CD8-positive, alpha-beta memory T cell (primary cell): Measurements from ENCODE around the gene AFAP1. TPM values are rescaled to one million over a fixed set of nuclear protein-coding genes. Genes with fewer than 3 reads are reported as not detected.
A peak's percentile ranks its signal among the peaks of the same experiment; 100 is the strongest.

ENCODE experiments used
- CTCF ChIA-PET: fragments of 350-600 bp; sonication (Branson Sonifier 250); formaldehyde crosslinking; loops from one replicate; lab custom pipeline; 2021; ENCODE audit warnings: antibody characterized with exemption; lab: Charles Lee
- POLR2A ChIA-PET: fragments of 350-600 bp; sonication (Branson Sonifier 250); formaldehyde crosslinking; loops from one replicate; lab custom pipeline; 2021; ENCODE audit warnings: antibody characterized with exemption; lab: Charles Lee
- DNase-seq, 5 donors: peaks; one replicate each; pipeline versions ENCODE4 v3.0.0 to v3.0.0-alpha.2; 2020 to 2022; ENCODE audit warnings: mixed read lengths in 1 of 5
- H3K27ac ChIP-seq: one replicate; pipeline ENCODE4 v1.7.0; 2013; ENCODE audit warnings: low read depth, mild to moderate bottlenecking, low read length, moderate library complexity
- H3K27me3 ChIP-seq: 2 replicates; pipeline ENCODE4 v1.7.0; 2013; ENCODE audit warnings: low read length, mild to moderate bottlenecking; ENCODE audit not compliant: insufficient read depth, poor library complexity, severe bottlenecking
- H3K36me3 ChIP-seq: 2 replicates; pipeline ENCODE4 v1.7.0; 2013; ENCODE audit warnings: mild to moderate bottlenecking, low read length, moderate library complexity; ENCODE audit not compliant: insufficient read depth
- H3K4me1 ChIP-seq: 2 replicates; pipeline ENCODE4 v1.7.0; 2013; ENCODE audit warnings: mild to moderate bottlenecking, low read length, moderate library complexity; ENCODE audit not compliant: insufficient read depth
- H3K4me3 ChIP-seq: 2 replicates; pipeline ENCODE4 v1.7.0; 2013; ENCODE audit warnings: mild to moderate bottlenecking, low read length
- H3K9me3 ChIP-seq: 2 replicates; pipeline ENCODE4 v1.7.0; 2013; ENCODE audit warnings: mild to moderate bottlenecking, low read length
- H3K27ac Mint-ChIP-seq, 8 donors: one replicate each; pipeline ENCODE4 v1.8.0; 2020 to 2021; ENCODE audit warnings: mixed read lengths in 8 of 8, mild to moderate bottlenecking in 6 of 8, inconsistent platforms in 3 of 8, moderate library complexity in 3 of 8
- H3K27me3 Mint-ChIP-seq, 2 donors: one replicate each; pipeline ENCODE4 v1.8.0; 2020 to 2021; ENCODE audit warnings: mixed read lengths in 2 of 2, mild to moderate bottlenecking in 1 of 2, moderate library complexity in 1 of 2
- H3K36me3 Mint-ChIP-seq, 3 donors: one replicate each; pipeline ENCODE4 v1.8.0; 2020 to 2021; ENCODE audit warnings: mixed read lengths in 3 of 3, inconsistent platforms in 1 of 3, mild to moderate bottlenecking in 1 of 3
- H3K4me1 Mint-ChIP-seq, 3 donors: one replicate each; pipeline ENCODE4 v1.8.0; 2020 to 2021; ENCODE audit warnings: mixed read lengths in 3 of 3, inconsistent platforms in 1 of 3, mild to moderate bottlenecking in 1 of 3
- H3K4me3 Mint-ChIP-seq, 7 donors: one replicate each; pipeline ENCODE4 v1.8.0; 2020 to 2021; ENCODE audit warnings: mixed read lengths in 7 of 7, mild to moderate bottlenecking in 6 of 7, moderate library complexity in 4 of 7, inconsistent platforms in 2 of 7
- H3K9me3 Mint-ChIP-seq, 5 donors: one replicate each; pipeline ENCODE4 v1.8.0; 2020 to 2022; ENCODE audit warnings: mixed read lengths in 5 of 5, mild to moderate bottlenecking in 3 of 5, moderate library complexity in 2 of 5, inconsistent platforms in 1 of 5
- polyA plus RNA-seq: library from polyadenylated mRNA; unstranded; fragments of 300-500 nt; fragmentation: Illumina TruSeq; gene quantifications from one replicate; pipeline ENCODE4 v1.2.3, GENCODE V29; 2021
- total RNA-seq, 2 experiments: library from RNA; stranded (reverse); gene quantifications; one replicate each; pipeline ENCODE4 v1.2.3, GENCODE V29; 2021

AFAP1 gene
- total and polyA plus RNA-seq, 3 experiments from 2014 or later: 2.3 to 19.9 (median 18.4) TPM

GRCh38 chr4:7981738-7982394 is 42.2 kb upstream of the AFAP1 start:
- POLR2A ChIA-PET: no interaction called here
- H3K9me3 Mint-ChIP-seq: no peaks in the 10 kb centered on the region
- H3K36me3 Mint-ChIP-seq: no peaks in the 10 kb centered on the region
- no peak overlapping the region for H3K4me3 Mint-ChIP-seq
- Histone ChIP-seq H3K4me3 (no peak overlapping the region), H3K4me1 (peaks cover 4% of the 10 kb centered on the region), H3K9me3 (no peaks in the 10 kb centered on the region), H3K36me3 (no peaks in the 10 kb centered on the region), H3K27me3 (no peaks in the 10 kb centered on the region), H3K27ac (no peak overlapping the region)
- no peak for DNase-seq
- peaks cover 0 to 5% of the 10 kb centered on the region in 2 donors for H3K27me3 Mint-ChIP-seq
- CTCF ChIA-PET: interaction anchor here (11.4 kb wide), 1 partner anchor 176 kb away, joined by 132 read pairs; no protein-coding TSS in a partner anchor
- H3K4me1 Mint-ChIP-seq: peaks cover 1 to 14% (median 4%) of the 10 kb centered on the region in 3 donors
- no peak overlapping the region for H3K27ac Mint-ChIP-seq

GRCh38 chr4:7980036-7980435 is 40.4 kb upstream of the AFAP1 start:
- CTCF ChIA-PET: interaction anchor here (1.0 kb wide), 1 partner anchor 176 kb away, joined by 4 read pairs; no protein-coding TSS in a partner anchor
- peak overlapping the region in 2 of 8 donors; percentile 5 to 55 for H3K27ac Mint-ChIP-seq
- H3K27me3 ChIP-seq: no peaks in the 10 kb centered on the region
- no peaks in the 10 kb centered on the region for H3K27me3 Mint-ChIP-seq
- H3K27ac ChIP-seq: no peak overlapping the region
- no peak overlapping the region for H3K4me3 ChIP-seq
- H3K36me3 Mint-ChIP-seq: peaks cover 0 to 1% (median 0%) of the 10 kb centered on the region in 3 donors
- H3K4me1 Mint-ChIP-seq: peaks cover 2 to 9% (median 2%) of the 10 kb centered on the region in 3 donors
- no peaks in the 10 kb centered on the region for H3K4me1 ChIP-seq
- no peaks in the 10 kb centered on the region for H3K36me3 ChIP-seq
- no peak for DNase-seq
- POLR2A ChIA-PET: interaction anchor here (0.6 kb wide), 1 partner anchor 211 kb away, joined by 8 read pairs; no protein-coding TSS in a partner anchor
- no peak overlapping the region for H3K4me3 Mint-ChIP-seq
- no peaks in the 10 kb centered on the region for H3K9me3 ChIP-seq
- no peaks in the 10 kb centered on the region for H3K9me3 Mint-ChIP-seq

- Histone ChIP-seq H3K4me3 (no peak overlapping the region), H3K4me1 (no peaks in the 10 kb centered on the region), H3K36me3 (no peaks in the 10 kb centered on the region), H3K27ac (no peak overlapping the region), H3K27me3 (no peaks in the 10 kb centered on the region), H3K9me3 (no peaks in the 10 kb centered on the region)
- no peaks in the 10 kb centered on the region for H3K27me3 Mint-ChIP-seq
- H3K4me3 Mint-ChIP-seq: no peak overlapping the region
- ChIA-PET CTCF (interaction anchor here (1.0 kb wide), 1 partner anchor 175 kb away, joined by 4 read pairs; no protein-coding TSS in a partner anchor), POLR2A (no interaction called here)
- peaks cover 0 to 1% (median 0%) of the 10 kb centered on the region in 3 donors for H3K36me3 Mint-ChIP-seq
- peak overlapping the region in 2 of 8 donors; percentile 55 to 67 for H3K27ac Mint-ChIP-seq
- no peaks in the 10 kb centered on the region for H3K9me3 Mint-ChIP-seq
- no peak for DNase-seq
- peaks cover 2 to 9% (median 2%) of the 10 kb centered on the region in 3 donors for H3K4me1 Mint-ChIP-seq
Observed at GRCh38 chr4:7979652-7979968, 39.9 kb upstream of the AFAP1 start.

GRCh38 chr4:7978907-7979651 is 39.4 kb upstream of the AFAP1 start:
- POLR2A ChIA-PET: no interaction called here

GRCh38 chr4:7978489-7978888 is 38.8 kb upstream of the AFAP1 start:
- no peaks in the 10 kb centered on the region for H3K27me3 ChIP-seq
- H3K9me3 Mint-ChIP-seq: no peaks in the 10 kb centered on the region
- no peak overlapping the region for H3K27ac ChIP-seq
- no peaks in the 10 kb centered on the region for H3K4me1 ChIP-seq
- DNase-seq: no peak
- ChIA-PET CTCF (interaction anchor here (1.0 kb wide), 1 partner anchor 103 kb away, joined by 3 read pairs; no protein-coding TSS in a partner anchor), POLR2A (no interaction called here)
- no peak overlapping the region for H3K4me3 ChIP-seq
- no peaks in the 10 kb centered on the region for H3K9me3 ChIP-seq
- no peak overlapping the region for H3K4me3 Mint-ChIP-seq
- H3K27ac Mint-ChIP-seq: peak overlapping the region in 1 of 8 donors; percentile 33
- H3K4me1 Mint-ChIP-seq: peaks cover 6 to 16% (median 7%) of the 10 kb centered on the region in 3 donors
- peaks cover 0 to 1% (median 0%) of the 10 kb centered on the region in 3 donors for H3K36me3 Mint-ChIP-seq
- H3K27me3 Mint-ChIP-seq: no peaks in the 10 kb centered on the region
- no peaks in the 10 kb centered on the region for H3K36me3 ChIP-seq

More at GRCh38 chr4:7978907-7979651, 39.4 kb upstream of the AFAP1 start:
- Histone ChIP-seq H3K36me3 (no peaks in the 10 kb centered on the region), H3K27me3 (no peaks in the 10 kb centered on the region), H3K4me1 (no peaks in the 10 kb centered on the region), H3K27ac (no peak overlapping the region), H3K4me3 (no peak overlapping the region), H3K9me3 (no peaks in the 10 kb centered on the region)
- no peak for DNase-seq
- Mint-ChIP-seq H3K36me3 (peaks cover 0 to 1% (median 0%) of the 10 kb centered on the region in 3 donors), H3K9me3 (no peaks in the 10 kb centered on the region), H3K27ac (no peak overlapping the region), H3K4me3 (no peak overlapping the region), H3K27me3 (no peaks in the 10 kb centered on the region), H3K4me1 (peaks cover 2 to 10% (median 2%) of the 10 kb centered on the region in 3 donors)
- CTCF ChIA-PET: interaction anchor here (1.0 kb wide), 1 partner anchor 175 kb away, joined by 4 read pairs; no protein-coding TSS in a partner anchor

GRCh38 chr4:7976634-7977033 is 37.0 kb upstream of the AFAP1 start:
- Histone ChIP-seq H3K27ac (no peak overlapping the region), H3K27me3 (no peaks in the 10 kb centered on the region), H3K4me3 (no peak overlapping the region), H3K4me1 (peaks cover 12% of the 10 kb centered on the region), H3K9me3 (no peaks in the 10 kb centered on the region), H3K36me3 (no peaks in the 10 kb centered on the region)
- H3K9me3 Mint-ChIP-seq: no peaks in the 10 kb centered on the region
- ChIA-PET CTCF (no interaction called here), POLR2A (no interaction called here)
- no peak overlapping the region for H3K27ac Mint-ChIP-seq
- DNase-seq: no peak
- no peaks in the 10 kb centered on the region for H3K27me3 Mint-ChIP-seq
- H3K36me3 Mint-ChIP-seq: peaks cover 0 to 1% (median 0%) of the 10 kb centered on the region in 3 donors
- H3K4me1 Mint-ChIP-seq: peaks cover 17 to 27% (median 25%) of the 10 kb centered on the region in 3 donors
- H3K4me3 Mint-ChIP-seq: no peak overlapping the region

GRCh38 chr4:7976025-7976424 is 36.4 kb upstream of the AFAP1 start:
- H3K27me3 ChIP-seq: no peaks in the 10 kb centered on the region
- Mint-ChIP-seq H3K27me3 (no peaks in the 10 kb centered on the region), H3K4me1 (peaks cover 20 to 31% (median 27%) of the 10 kb centered on the region in 3 donors), H3K9me3 (no peaks in the 10 kb centered on the region), H3K36me3 (peaks cover 0 to 1% (median 0%) of the 10 kb centered on the region in 3 donors), H3K4me3 (no peak overlapping the region), H3K27ac (peak overlapping the region in 2 of 8 donors; percentile 10 to 47)
- ChIA-PET POLR2A (no interaction called here), CTCF (interaction anchor here (1.4 kb wide), 1 partner anchor 12 kb away, joined by 4 read pairs; no protein-coding TSS in a partner anchor)
- H3K27ac ChIP-seq: no peak overlapping the region
- no peak overlapping the region for H3K4me3 ChIP-seq
- H3K4me1 ChIP-seq: peaks cover 18% of the 10 kb centered on the region
- H3K36me3 ChIP-seq: no peaks in the 10 kb centered on the region
- no peak for DNase-seq
- no peaks in the 10 kb centered on the region for H3K9me3 ChIP-seq
